GM18907 (cell line): ENCODE measurements around the gene ARHGAP6.
"Not testable (repeated sequence)": the region's sequence is repeated elsewhere in the genome, so short reads cannot be mapped to it uniquely, and the experiment has no call there.

Source experiments
- ATAC-seq: cut with Tn5 transposase; IDR thresholded peaks from one replicate; pipeline ENCODE4 v1.9.1; 2021; ENCODE audit warnings: mild to moderate bottlenecking, moderate library complexity; ENCODE audit not compliant: unreplicated experiment

ARHGAP6 gene

GRCh38 chrX:11363825-11364224 lies 301.9 kb downstream of the ARHGAP6 start:
- ATAC-seq, result not testable (repeated sequence)

- peak; percentile 96 for ATAC-seq
Observed at GRCh38 chrX:11363069-11363594, 302.6 kb downstream of the ARHGAP6 start.

GRCh38 chrX:11361666-11362065 lies 304.1 kb downstream of the ARHGAP6 start:
- not testable (repeated sequence) for ATAC-seq

- ATAC-seq, result not testable (repeated sequence)
Observed at GRCh38 chrX:11355944-11356343, 309.8 kb downstream of the ARHGAP6 start.

GRCh38 chrX:11355259-11355909 lies 310.3 kb downstream of the ARHGAP6 start:
- ATAC-seq, result no peak

GRCh38 chrX:11352296-11352741 lies 313.4 kb downstream of the ARHGAP6 start:
- ATAC-seq, result no peak

GRCh38 chrX:11351375-11352295 lies 314.1 kb downstream of the ARHGAP6 start:
- ATAC-seq, result peak; percentile 41

- ATAC-seq, result no peak
Observed at GRCh38 chrX:11349661-11350337, 315.9 kb downstream of the ARHGAP6 start.

GRCh38 chrX:11349020-11349419 lies 316.7 kb downstream of the ARHGAP6 start:
- ATAC-seq, result no peak

GRCh38 chrX:11347300-11347699 lies 318.4 kb downstream of the ARHGAP6 start:
- no peak for ATAC-seq

- ATAC-seq, result no peak
Observed at GRCh38 chrX:11346121-11346682, 319.5 kb downstream of the ARHGAP6 start.

- no peak for ATAC-seq
Observed at GRCh38 chrX:11342673-11343072, 323.0 kb downstream of the ARHGAP6 start.

GRCh38 chrX:11341274-11342201 lies 324.2 kb downstream of the ARHGAP6 start:
- ATAC-seq, result peak; percentile 76

GRCh38 chrX:11337292-11338009 lies 328.3 kb downstream of the ARHGAP6 start:
- no peak for ATAC-seq

GRCh38 chrX:11336201-11336600 lies 329.5 kb downstream of the ARHGAP6 start:
- no peak for ATAC-seq

GRCh38 chrX:11334165-11334564 lies 331.6 kb downstream of the ARHGAP6 start:
- no peak for ATAC-seq

- no peak for ATAC-seq
Observed at GRCh38 chrX:11331788-11332187, 333.9 kb downstream of the ARHGAP6 start.

- no peak for ATAC-seq
Observed at GRCh38 chrX:11329021-11329420, 336.7 kb downstream of the ARHGAP6 start.

GRCh38 chrX:11328134-11328533 lies 337.6 kb downstream of the ARHGAP6 start:
- ATAC-seq, result no peak
